HG03060 (cell line): ENCODE data around the gene FLYWCH2.

ENCODE experiments used
- ATAC-seq: cut with Tn5 transposase; IDR thresholded peaks from one replicate; pipeline ENCODE4 v1.9.1; 2021; ENCODE audit warnings: low read depth, moderate number of reproducible peaks; ENCODE audit not compliant: unreplicated experiment

Gene FLYWCH2

DNA sequence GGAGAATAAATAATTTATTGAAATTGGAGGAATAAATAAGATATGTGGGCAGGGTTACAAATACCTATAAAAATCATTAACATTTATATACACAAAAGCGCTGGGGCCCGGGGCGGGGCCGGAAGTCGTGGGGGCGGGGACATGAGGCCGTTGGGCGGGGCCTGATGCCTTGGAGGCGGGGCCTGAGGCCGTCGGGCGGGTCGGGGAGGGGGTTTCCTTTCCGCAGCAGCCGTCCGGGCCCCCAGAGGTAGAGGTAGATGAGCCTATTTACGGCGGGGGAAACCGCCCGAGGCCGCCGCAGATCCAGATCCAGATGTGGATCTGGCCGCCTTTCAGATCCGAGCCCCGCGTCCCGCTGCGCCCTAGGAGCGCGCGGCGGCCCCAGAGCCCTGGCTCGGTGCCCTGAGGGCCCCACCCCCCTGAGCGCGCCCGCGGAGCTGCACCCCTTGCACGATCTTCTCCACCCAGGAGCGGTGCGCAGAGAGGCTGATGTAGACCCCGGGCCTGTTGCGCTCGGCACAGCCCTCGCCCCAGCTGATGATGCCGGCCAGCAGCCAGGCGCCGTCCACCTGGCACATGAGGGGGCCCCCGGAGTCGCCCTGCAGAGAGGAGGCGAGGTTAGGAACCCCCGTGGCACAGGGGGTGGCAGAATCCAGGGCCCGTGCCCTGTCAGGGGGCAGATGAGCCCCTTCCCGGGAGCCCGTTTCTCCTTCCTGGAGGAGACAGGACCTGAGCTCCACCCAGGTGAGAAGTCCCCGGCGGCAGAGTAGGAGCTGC, 30.1 kb upstream of the FLYWCH2 start:
- no peak for ATAC-seq

DNA sequence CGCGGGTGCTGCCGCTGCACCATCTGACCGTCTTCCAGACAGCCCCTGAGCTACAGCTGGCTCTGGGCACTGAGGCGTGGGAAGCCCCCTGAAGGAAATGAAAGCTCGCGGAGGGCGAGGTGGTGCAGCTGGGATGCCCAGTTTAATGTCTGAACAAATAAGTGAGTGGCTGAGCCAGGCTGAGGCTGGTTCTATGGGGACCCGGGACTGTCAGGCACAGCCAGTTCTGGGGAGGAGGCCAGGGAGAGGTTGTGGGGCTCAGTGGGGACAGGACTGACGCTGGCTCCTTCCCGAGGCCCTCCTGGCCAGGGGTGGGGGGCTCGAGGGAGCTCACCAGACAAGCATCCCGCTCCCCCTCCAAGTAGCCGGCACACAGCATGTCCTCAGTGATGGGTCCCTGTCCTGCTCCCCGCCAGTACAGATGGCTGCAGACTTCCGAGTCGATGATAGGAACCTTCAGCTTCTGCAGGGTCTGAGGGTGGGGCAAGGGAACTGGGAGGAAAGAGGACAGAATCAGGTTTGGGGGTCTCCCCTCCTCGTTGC, 29.4 kb upstream of the FLYWCH2 start:
- ATAC-seq, result no peak

DNA sequence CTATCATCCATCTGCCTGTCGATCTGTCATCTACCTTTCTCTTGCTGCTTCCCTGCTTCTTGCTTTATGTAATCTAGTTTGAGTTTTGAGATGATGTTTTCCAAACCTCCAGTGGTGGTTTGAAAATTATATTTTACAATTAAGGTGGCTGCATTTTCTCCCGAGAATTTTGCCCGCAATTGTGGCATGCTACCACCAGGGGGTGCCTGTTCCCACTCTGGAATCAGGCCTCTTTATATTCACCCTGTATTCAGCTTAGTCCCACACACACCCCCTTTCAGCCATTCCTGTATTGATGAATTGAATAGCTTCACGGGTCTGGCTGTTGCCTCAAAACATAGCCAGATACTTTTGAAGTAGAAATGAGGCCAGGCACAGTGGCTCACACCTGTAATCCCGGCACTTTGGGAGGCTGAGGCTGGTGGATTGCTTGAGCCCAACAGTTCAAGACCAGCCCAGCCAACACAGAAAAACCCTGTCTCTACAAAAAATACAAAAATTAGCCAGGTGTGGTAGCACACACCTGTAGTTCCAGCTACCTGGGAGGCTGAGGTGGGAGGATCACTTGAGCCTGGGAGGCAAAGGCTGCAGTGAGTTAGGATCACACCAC, 28.2 kb upstream of the FLYWCH2 start:
- ATAC-seq, result no peak

DNA sequence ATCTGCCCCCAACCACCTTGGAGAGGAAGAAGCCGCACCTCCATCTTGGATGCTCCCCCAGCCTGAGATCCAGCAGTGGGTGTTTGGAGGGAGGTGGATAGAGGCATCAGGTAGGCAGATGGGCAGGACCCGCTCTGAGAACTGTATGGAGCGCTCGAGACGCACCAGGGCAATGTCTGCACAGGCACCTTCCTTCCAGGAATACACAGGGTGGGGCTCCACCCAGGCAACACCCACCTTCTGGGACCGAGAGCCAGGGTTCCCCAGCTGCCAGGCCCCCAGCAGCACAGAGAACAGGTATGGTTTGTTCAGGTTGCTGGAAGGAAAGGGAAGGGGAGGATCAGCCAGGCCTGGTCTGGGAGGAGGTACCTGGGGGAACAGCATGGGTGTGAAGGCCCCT, 27.5 kb upstream of the FLYWCH2 start:
- ATAC-seq, result no peak

DNA sequence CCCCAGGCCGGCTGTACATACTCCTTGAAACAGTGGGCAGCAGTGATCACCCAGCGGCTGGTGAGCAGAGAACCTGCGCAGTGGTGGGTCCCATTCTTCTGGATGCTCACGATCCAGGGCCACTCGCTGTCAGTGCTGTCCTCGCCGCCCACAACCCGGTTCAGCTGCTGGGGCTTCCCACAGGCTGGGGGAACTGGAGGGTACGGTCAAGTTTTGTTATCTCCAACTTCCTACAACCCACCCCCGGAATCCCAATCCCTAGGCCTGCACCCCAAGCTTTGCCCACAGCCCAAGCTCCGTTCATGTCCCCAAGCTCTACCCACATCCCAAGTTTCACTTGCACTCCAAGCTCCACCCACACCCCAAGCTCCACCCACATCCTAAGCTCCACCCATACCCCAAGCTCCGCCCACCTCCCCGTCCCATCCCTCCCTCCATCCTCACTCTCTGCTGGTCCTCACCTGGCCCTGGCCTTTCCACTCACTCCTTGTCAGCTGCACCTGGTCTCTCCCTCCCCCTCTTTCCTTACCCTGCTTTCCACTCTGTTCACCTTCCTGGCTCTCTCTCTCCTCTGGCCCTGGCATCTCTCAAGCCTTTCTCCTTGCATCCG, 26.8 kb upstream of the FLYWCH2 start:
- ATAC-seq, result no peak

DNA sequence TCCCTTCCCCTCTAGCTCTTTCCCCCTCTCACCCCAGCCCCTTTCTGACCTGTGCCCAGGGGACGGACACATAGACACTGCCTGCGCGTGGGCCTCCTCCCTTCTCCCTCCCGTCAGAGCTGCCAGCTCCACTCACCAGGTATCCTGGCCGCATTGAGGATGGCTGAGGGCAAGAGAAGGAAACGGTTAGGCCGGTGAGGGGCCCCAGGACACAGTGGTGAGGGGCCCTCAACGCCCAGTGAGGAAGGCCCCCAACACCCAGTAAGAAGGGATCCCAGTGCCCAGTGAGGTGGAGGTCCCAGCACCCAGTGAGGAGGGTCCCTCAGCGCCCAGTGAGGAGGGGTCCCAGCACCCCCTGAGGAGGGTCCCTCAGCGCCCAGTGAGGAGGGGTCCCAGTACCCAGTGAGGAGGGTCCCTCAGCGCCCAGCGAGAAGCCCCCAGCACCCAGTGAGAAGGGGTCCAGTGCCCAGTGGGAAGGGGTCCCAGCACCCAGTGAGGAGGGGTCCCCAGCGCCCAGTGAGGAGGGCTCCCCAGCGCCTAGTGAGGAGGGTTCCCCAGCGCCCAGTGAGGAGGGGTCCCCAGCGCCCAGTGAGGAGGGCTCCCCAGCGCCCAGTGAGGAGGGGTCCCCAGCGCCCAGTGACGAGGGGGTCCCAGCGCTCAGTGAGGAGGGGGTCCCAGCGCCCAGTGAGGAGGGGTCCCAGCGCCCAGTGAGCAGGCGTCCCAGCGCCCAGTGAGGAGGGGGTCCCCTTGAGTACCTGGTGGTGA, 26.1 kb upstream of the FLYWCH2 start:
- no peak for ATAC-seq

DNA sequence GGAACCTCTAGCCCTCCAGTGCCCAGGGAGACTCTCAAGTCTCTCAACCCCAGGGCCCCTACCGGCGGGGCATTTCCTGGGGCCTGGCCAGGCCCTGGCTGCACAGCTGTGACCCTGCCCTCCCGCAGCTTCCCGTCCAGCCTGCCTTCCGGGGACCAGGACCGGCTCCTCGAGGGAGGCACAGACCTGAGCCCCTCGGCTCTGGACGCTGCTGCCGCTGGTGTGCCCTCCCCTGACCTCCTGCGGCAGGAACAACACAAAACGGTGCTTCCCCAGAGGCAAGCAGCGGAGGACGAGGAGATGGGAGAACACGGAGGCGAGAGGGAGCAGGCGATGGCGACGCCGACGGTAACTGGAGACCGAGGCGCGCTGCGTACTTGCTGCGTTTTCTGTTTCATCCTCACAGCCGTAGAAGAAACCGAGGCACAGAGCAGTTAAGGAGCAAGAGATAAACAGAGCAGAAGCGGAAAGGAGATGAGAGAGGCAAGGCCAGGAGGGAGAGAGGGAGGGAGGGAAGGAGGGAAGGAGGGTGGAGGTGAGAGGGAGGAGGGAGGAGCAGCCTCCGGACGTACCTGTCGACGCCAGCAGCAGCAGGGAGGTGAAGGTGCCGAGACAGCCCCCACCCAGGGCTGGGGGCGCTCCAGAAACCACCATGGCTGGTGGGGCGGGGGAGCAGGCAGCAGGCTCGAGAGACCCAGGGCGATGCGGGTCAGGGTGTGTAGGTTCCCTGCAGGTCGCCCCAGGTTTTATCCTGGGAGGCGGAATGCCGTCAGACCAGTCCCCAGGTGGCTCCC, 25.4 kb upstream of the FLYWCH2 start, which contains the start of gene PRSS22:
Gene PRSS22, minus strand, starts transcription at position 720 of the 794 bp plus-strand sequence. Its CDS starts 66 bp downstream, at position 654.
- no peak for ATAC-seq

DNA sequence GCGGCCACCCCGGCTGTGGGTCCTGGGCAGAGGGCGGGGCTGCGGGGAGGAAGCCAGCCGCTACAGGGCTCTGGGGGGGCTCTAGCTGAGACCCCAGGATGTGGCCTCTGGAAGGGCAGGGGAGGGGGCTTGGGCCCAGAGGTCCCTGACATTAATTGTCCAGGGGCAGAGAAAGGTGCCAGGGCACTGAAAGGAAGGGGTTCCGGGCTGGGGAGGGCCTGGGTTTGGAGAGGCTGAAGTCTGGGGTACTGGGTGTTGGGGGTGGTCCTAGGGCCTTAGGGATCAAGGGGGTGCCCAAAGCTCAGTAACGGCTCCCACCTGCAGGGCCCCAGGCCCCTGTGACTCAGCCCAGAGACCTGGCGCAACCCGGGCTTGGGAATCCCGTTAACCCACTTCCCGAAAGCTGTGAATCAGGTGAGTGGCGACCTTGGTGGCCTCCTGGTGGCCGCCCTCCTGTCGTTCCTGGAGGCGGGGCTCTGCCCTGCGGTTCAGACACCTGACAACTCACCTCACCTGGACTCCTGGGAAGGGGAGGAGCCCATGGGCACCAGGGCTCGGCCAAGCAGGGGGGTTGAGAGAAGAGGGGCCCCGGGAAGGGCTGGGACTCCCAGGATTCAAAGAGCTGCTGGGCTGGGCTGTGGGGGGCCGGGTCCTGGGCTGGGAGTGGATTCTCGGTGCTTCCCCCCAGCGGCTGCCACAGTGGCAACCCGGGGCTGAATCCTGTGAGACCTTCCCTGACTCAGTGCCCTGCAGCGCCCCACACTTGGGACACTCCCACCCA, 24.6 kb upstream of the FLYWCH2 start:
- no peak for ATAC-seq

DNA sequence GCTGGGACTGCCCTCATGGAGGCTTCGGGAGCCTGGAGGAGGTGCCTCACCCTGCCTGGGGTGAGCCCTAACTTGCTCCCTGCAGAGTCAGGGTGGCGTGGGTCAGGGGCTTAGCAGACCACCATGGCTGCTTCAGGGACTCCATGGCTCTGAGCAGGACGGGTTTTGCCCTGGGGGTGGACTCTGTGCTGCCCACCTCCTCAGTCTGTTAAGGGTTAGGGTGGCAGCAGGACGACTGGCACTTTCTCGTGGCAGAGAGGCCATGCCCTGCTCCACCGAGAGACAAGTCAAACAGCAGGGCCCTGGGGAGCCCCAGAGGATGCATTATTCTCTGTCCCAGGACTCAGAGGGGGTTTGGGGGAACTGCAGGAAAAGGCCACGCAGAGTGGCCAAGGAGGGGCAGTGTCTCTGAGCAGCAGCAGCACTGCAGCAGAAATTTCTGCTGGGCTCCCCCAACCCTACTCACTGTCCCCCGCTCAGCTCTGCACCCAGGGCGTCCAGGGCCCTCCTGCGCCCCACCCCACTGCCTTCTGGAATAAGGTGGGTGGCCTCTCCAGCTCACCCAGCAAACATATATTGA, 23.2 kb upstream of the FLYWCH2 start:
- ATAC-seq, result no peak

DNA sequence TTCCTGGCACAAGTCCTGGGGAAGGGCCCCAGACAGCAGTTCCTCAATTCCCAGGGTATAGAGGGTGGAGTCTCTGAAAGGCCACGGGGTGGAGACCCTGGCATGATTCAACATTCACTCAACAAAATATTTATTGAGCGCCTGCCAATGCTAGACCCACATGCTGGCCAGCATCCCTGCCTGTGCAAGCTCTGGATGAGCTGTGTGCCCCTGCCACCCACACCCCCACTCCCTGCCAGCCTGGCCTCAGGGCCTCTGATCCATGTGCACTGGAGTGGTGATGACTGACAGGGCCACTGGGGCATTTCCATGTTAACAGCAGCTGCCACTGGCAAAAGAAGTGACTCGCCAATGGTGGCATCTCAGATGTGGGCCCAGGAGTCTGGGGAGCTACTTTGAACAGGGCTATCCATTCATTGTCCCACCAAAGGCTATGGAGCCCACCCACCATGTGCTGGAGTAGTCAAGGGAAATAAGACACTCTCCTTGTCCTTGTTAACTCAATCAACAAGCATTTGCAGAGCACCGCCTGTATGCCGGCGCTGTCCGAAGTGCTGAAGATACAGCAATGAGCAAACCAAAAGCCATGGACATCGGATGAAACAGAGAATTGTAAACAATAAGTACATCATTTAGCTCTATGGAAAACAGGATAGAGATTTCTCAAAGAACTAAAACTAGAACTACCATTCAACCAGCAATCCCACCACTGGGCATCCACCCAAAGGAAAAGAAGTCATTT, 22.0 kb upstream of the FLYWCH2 start:
- ATAC-seq, result no peak

DNA sequence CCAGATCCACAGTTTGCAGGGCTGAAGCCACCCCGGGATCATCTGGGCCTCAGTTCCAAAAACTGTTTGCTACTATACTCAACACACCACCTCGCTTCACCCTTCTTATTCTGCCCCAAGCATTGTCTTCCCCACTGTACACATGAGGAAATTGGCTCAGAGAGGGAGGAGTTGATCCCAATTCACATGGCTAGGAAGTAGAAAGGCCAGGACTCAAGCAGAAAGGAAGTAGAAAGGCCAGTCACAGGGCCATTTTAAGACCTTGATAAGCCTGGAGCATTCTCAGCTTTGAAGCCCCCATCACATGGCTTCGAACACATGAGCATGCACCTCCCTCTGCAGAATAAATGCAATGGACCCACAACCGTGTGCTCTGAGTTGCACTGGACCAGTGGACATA, 17.4 kb upstream of the FLYWCH2 start:
- no peak for ATAC-seq

DNA sequence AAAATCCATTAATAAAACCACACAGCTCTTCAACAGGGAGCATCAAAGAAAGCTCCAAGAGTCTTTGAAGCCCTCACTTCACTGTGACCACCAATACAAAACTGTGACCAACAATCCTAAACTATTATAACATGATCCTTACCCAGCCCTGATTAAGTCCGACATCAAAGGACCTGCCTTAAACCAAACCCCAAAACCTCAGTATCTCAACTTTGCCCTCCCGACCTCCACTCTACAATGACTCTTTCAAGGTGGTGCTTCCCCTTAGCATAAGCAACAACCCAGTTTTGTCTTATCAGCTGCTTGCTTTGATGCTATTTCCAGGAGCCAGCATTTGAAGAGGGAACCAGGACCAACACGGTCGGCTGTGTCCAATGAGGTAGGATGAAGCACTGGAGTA, 16.6 kb upstream of the FLYWCH2 start:
- no peak for ATAC-seq

DNA sequence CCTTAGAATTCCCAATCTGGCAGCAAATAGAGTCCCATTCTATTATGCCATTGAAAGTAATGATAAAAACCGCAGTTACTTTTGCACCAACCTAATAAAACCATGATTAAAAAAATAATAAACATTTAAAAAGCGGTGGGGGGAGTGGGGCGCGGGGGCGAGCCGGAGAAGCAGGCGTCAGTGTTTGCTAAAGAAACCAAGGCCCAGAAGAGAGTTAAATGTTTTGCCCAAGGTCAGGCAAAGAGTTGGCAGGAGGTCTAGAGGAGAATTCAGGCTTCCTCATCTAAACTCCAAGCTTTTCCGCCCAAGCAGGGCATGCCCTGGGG, 15.4 kb upstream of the FLYWCH2 start:
- no peak for ATAC-seq

DNA sequence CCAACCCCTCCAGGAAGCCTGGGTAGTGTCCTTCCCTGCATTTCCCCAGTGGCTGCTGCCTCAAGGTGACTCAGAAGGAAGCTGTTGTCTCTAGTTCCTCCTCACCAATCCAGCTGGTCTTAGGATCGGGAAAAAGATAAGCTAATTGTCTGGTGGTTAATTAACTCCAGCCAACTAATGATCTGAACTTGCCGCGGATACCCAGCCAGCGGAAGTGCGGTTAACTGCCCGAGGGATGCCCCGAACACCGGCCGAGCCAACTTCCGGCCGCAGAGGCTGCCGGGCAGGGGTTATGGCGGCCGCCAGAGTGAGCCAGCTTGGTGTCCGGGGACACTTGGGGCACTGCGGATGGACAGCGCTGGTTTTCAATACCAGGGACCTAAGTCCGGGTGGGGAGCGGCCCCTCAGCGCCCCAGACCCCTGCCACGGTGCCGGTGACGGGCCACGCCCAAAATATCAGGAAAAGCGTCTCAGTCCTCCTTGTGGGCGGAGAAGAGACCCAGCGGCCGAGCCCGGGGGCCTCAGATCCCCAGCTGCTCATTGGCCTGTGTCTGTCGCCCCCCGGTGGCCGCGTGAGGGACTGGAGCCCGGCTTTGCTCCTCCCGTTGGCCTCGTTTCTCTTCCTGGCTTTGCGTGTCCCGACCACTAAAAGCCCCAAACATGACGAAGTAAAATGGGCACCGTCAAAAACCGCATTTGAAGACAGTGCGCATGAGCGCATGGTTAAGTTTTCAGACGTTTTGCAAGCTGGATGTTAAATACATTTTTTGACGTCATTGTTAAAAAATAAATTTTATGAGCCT, 14.8 kb upstream of the FLYWCH2 start:
- ATAC-seq, result peak; percentile 50

DNA sequence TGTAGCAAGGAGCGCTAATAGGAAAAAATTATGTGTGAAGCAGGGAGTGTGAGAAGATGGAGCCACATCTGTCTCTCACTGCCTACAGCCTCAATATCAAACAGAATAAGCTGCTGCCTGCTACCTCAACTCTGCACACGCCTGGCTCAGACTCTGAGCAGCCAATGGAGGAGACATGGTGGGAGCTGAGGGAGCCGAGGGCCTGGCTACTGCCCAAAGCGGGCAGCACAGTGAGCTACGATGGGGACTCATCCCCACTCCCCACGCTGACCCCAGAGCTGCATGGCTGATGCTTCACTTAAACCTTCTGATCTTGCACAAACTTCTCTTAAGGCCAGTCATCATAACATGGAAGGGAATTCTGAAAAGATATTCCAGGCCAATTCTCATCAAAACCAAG, 11.1 kb upstream of the FLYWCH2 start:
- ATAC-seq, result no peak

DNA sequence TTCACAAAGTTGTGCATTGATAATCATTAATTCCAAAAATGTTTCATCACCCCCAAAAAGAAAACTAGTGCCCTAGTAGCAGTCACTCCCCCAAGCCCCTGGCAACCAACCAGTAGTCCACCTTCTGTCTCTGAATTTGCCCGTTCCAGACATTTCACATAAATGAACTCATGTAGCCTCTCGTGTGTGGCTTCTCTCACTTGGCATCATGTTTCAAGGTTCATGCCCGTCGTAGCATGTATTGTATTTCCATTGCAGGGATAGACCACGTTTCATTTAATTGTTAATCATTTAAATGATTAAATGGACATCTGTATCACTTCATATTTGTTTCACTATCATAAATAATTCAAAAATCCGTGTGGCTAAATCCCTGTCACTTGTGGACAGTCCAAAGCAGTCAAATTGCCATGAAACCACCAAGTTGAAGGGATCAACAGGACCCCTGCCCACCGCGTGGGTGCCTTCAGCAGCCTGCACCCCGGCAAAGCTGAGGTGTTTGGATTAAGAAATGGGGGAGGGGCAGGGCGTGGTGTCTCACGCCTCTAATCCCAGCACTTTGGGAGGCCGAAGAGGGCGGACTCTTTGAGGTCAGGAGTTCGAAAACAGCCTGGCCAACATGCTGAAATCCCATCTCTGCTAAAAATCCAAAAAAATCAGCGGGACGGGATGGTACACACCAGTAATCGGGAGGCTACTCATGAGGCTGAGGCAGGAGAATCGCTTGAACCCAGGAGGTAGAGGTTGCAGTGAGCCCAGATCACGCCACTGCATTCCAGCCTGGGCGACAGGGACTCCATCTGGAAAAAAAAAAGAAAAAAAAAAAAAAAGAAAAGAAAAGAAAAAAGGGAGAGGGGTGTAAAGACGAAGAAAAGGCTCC, 8.7 kb upstream of the FLYWCH2 start:
- no peak for ATAC-seq

DNA sequence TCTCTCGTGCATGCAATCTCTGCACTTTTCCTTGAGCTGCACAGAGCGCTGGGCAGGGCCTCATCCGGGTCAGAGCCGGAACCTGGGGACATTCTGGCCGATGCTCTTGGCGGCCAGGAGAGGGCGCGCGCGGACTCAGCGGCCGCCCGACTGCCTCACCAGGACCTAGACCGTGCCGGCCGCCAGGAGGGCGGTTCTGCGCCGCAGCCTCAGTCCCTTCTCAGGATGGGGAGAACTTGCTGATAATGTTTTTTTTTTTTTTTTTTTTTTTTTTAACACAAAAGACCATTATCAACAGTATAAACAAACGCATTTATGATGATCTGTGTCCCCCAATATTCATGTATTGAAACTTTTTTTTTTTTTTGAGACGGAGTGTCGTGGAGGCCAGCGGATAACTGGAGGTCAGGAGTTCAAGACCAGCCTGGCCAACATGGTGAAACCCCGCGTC, 8.1 kb upstream of the FLYWCH2 start:
- no peak for ATAC-seq
